Measurements from ENCODE around the gene SLC7A6. TPM values are rescaled to one million over a fixed set of nuclear protein-coding genes. Genes with fewer than 3 reads are reported as not detected.

Gene SLC7A6
- total and polyA plus RNA-seq, 2 of the 8 experiments (the other 6 are each of a cell fraction or from before 2014, with no cell fraction given): 28.0 to 37.8 TPM

DNA sequence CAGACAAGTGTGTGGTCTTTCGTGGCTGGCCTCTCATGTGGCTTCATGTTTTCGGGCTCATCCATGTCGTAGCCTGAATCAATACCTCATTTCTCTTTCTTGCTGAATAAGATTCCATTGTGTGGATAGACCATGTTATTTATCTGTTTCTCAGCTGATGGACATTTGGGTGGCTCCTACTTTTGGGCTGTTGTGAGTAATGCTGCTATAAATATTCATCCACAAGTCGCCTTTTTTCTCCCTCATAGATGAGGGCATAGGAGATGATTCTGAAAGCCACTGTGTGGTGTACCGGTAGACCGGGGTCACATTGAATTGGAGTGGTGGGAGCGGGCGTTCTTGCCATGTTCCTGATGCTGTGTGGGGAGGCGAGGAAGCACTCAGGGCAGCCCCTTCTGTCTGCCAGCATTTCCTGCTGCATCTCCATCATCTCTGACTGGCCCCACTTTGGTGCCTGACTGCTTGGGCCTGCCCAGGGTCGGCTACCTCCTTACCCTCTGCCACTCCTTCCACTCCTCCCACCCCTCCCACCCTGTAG is 86.6 kb downstream of the SLC7A6 start:
- H2BK5ac ChIP-seq (ENCODE audit: low read depth, low read length): no peak overlapping the region
- H2BK20ac ChIP-seq (ENCODE audit: low read length): no peak overlapping the region
- H2AFZ ChIP-seq (ENCODE audit: low read length): no peak overlapping the region
- H3K4me1 ChIP-seq (replicated peaks in 1 of 4; ENCODE audit: control insufficient read depth in 3 of 4, insufficient read depth in 4 of 4, low read length in 3 of 4): no peaks in the 10 kb centered on the region
- no peak overlapping the region for H2AK5ac ChIP-seq (ENCODE audit: low read depth, low read length)
- H3K27ac ChIP-seq (ENCODE audit: low read depth, low read length): no peak overlapping the region
- H3K23me2 ChIP-seq (ENCODE audit: low read depth, low read length): no peaks in the 10 kb centered on the region
- no peak overlapping the region for H3K56ac ChIP-seq (replicated peaks; ENCODE audit: insufficient read length, low read depth, low read length)
- no peak overlapping the region for H3K4me2 ChIP-seq (ENCODE audit: insufficient read depth in 1 of 2, low read depth in 2 of 2, low read length in 2 of 2)
- no peak overlapping the region for H2BK12ac ChIP-seq (ENCODE audit: low read depth, low read length)
- peaks cover 8 to 43% (median 18%) of the 10 kb centered on the region in 4 experiments; a peak in 6 of 8 replicates for H3K36me3 ChIP-seq (ENCODE audit: control insufficient read depth in 2 of 4, insufficient read depth in 4 of 4, low read length in 3 of 4)
- FAIRE-seq (no peak), DNase-seq (ENCODE audit: low read depth in 1 of 2, low spot score in 2 of 2) (no peak)
- TF ChIP-seq YY1 (IDR thresholded peaks at IDR 0.05; ENCODE audit: low read depth, low read length) (no peak), SUZ12 (IDR thresholded peaks at IDR 0.05; ENCODE audit: low read length) (no peak), SP2 (IDR thresholded peaks at IDR 0.05; ENCODE audit: low read length) (no peak), NRF1 (IDR thresholded peaks at IDR 0.05; ENCODE audit: low read depth, low read length) (no peak), SAP30 (IDR thresholded peaks at IDR 0.05; ENCODE audit: insufficient read depth, insufficient replicate concordance, low read length) (no peak), NANOG (IDR thresholded peaks at IDR 0.05; ENCODE audit: insufficient read depth, low read depth, low read length, poor library complexity, severe bottlenecking) (no peak), MAFK (IDR thresholded peaks at IDR 0.05; ENCODE audit: low read depth, low read length) (no peak), SIX5 (IDR thresholded peaks at IDR 0.05; ENCODE audit: low read depth, low read length) (no peak)
- TF ChIP-seq, protein P1, sequence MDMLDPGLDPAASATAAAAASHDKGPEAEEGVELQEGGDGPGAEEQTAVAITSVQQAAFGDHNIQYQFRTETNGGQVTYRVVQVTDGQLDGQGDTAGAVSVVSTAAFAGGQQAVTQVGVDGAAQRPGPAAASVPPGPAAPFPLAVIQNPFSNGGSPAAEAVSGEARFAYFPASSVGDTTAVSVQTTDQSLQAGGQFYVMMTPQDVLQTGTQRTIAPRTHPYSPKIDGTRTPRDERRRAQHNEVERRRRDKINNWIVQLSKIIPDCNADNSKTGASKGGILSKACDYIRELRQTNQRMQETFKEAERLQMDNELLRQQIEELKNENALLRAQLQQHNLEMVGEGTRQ (IDR thresholded peaks at IDR 0.05; ENCODE audit: low read length): no peak
- peaks cover 0 to 11% of the 10 kb centered on the region in 2 experiments for H4K20me1 ChIP-seq (replicated peaks in 1 of 2; ENCODE audit: control insufficient read depth in 1 of 2, insufficient read depth in 2 of 2, low read length in 2 of 2)
- ChIA-PET POLR2A (ENCODE audit: partially characterized antibody) (interaction anchor here (1.2 to 1.6 kb wide), 2 partner anchors 10 to 32 kb away, joined by 3 to 5 read pairs; no protein-coding TSS in a partner anchor), CTCF (ENCODE audit: partially characterized antibody) (interaction anchor here (0.6 to 0.8 kb wide), 2 partner anchors 9 to 11 kb away, joined by 3 read pairs; no protein-coding TSS in a partner anchor)
- no peak overlapping the region for H3K4ac ChIP-seq (replicated peaks; ENCODE audit: insufficient read length, low read depth, low read length)
- no peak overlapping the region for H2BK120ac ChIP-seq (replicated peaks; ENCODE audit: low read depth, low read length)
- no peak overlapping the region for H3K14ac ChIP-seq (ENCODE audit: insufficient read length)
- no peak overlapping the region for H3K9ac ChIP-seq (replicated peaks in 1 of 4; ENCODE audit: extremely low read depth in 1 of 4, low read depth in 3 of 4, low read length in 3 of 4)
- H3K23ac ChIP-seq (ENCODE audit: insufficient read length): no peak overlapping the region
- no peaks in the 10 kb centered on the region; a peak in 1 of 7 replicates for H3K27me3 ChIP-seq (replicated peaks in 1 of 4; ENCODE audit: control insufficient read depth in 3 of 4, extremely low read depth in 1 of 4, insufficient read depth in 3 of 4, low read length in 3 of 4)
- no peak overlapping the region for H3K4me3 ChIP-seq (ENCODE audit: extremely low read depth in 1 of 4, insufficient read depth in 2 of 4, low read depth in 3 of 4, low read length in 4 of 4)
- H3K18ac ChIP-seq (ENCODE audit: extremely low read depth, low read length): no peak overlapping the region
- H3K79me2 ChIP-seq (ENCODE audit: control insufficient read depth in 1 of 2, insufficient read depth in 2 of 2, low read length in 2 of 2): no peaks in the 10 kb centered on the region
- WGBS, 2 experiments (ENCODE audit: extremely low coverage in 1 of 2, insufficient coverage in 1 of 2, insufficient read length in 1 of 2, insufficient replicate concordance in 2 of 2, low coverage in 1 of 2, low lambda C conversion rate in 2 of 2, missing lambda C conversion rate in 1 of 2): 84% methylated on average over 10 of the region's 10 CpGs; no CpG with 5 or more reads in 1 of the 2 experiments
- no peak overlapping the region for H4K8ac ChIP-seq (ENCODE audit: extremely low read depth, insufficient read depth, low read length)
- H4K5ac ChIP-seq (ENCODE audit: insufficient read length, low read depth, low read length): no peak overlapping the region
- H4K91ac ChIP-seq (replicated peaks; ENCODE audit: insufficient read length, low read length): no peak overlapping the region
- no peak overlapping the region for H2BK15ac ChIP-seq (ENCODE audit: low read length)
- H3K79me1 ChIP-seq (ENCODE audit: low read depth, low read length): 0 out of 2 replicates have a peak, but pooled peaks cover 2% of the 10 kb centered on the region
- H3K9me3 ChIP-seq (ENCODE audit: insufficient read depth in 2 of 2, low read depth in 1 of 2, low read length in 1 of 2): no peaks in the 10 kb centered on the region
